ENCODE measurements around the gene KCNK16.
"Not testable (repeated sequence)": the region's sequence is repeated elsewhere in the genome, so short reads cannot be mapped to it uniquely, and the experiment has no call there.

The KCNK16 gene

DNA sequence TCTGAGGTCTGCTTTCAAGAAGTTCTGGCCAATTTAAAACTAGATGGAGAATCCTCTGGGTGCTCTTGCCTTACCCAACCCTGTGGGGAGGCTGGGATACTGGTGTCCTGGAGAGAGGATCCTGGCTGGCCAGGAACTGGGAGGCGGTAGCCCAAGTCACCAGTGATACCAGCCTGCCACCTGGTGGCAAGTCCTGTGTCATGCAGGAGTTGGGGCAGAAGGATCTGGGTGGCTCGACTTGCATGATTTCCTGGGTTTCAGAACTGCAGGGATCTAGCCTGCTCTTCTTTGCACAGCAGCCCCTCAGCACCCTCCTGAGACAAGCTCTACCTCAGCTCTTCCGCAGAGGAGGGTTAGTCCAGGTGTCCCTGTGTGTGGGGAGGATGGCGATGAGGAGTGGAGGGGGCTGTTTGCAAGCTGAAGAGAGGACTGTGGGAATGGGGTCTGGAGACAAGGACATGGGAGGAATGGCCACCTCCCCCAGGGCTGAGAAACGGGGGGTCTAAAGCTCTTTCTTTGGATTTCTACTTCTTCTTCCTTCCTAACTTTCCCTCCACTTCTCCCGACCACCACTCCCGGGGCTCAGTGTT, 12.5 kb downstream of the KCNK16 start:
- DNase-seq (ENCODE audit: low read depth) = peak; percentile 13

- no peak for DNase-seq (ENCODE audit: low read depth)
These were observed 15.0 kb downstream of the KCNK16 start for GRCh38 chr6:39307462-39307861.

GRCh38 chr6:39304951-39305350, 17.6 kb downstream of the KCNK16 start:
- no peak for DNase-seq (ENCODE audit: low read depth)

- DNase-seq (ENCODE audit: low read depth) = no peak
These were observed 18.9 kb downstream of the KCNK16 start for GRCh38 chr6:39303425-39304153.

GRCh38 chr6:39302669-39303424, 19.7 kb downstream of the KCNK16 start:
- peak; percentile 70 for DNase-seq (ENCODE audit: low read depth)

GRCh38 chr6:39302011-39302410, 20.5 kb downstream of the KCNK16 start:
- DNase-seq (ENCODE audit: low read depth) = no peak

DNA sequence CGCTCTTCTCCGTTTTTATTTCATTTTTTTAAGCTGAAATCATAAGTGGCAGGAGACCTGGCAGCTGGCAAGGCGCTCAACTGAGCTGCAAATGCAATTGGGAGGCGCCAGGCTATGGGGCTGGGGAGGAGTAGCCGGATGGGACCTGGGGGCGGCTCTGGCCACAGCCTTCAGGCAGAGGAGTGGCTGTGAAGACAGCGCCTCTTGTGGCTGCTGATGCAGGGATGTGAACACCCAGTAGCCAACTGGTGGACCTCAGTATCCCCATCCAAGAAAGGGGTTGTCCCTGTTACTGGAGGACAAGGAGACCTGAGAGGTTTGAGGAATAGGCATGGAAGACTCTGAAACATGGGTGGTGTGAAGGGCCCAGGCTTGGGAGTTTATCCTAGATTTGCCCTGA, 20.9 kb downstream of the KCNK16 start:
- no peak for DNase-seq (ENCODE audit: low read depth)

GRCh38 chr6:39300739-39301138, 21.8 kb downstream of the KCNK16 start:
- DNase-seq (ENCODE audit: low read depth) = no peak

- DNase-seq (ENCODE audit: low read depth) = no peak
These were observed 24.4 kb downstream of the KCNK16 start for GRCh38 chr6:39298061-39298460.

GRCh38 chr6:39296745-39297640, 25.5 kb downstream of the KCNK16 start:
- DNase-seq (ENCODE audit: low read depth) = no peak

- no peak for DNase-seq (ENCODE audit: low read depth)
These were observed 26.9 kb downstream of the KCNK16 start for GRCh38 chr6:39295611-39296011.

- DNase-seq (ENCODE audit: low read depth) = no peak
These were observed 27.6 kb downstream of the KCNK16 start for GRCh38 chr6:39294899-39295298.

- DNase-seq (ENCODE audit: low read depth) = no peak
These were observed 28.4 kb downstream of the KCNK16 start for GRCh38 chr6:39294133-39294532.

DNA sequence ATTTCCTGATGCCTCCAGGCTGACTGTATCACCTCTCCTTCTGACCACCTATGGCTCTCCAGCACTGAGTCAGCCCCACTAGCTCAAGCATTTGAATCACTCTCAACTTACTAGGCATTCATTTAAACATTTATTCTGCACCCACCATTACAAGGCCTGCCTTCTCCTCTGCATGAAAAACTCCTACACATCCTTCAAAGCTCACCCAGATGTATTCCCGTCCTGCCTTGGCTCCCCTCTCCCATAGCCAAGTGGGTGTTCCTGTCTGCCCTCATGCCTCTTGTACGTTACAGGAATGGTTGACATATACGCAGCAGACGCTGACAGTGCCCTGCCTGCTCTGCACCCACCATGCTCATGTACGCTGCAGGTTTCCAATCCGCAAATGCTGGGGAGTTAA, 29.9 kb downstream of the KCNK16 start:
- no peak for DNase-seq (ENCODE audit: low read depth)

DNA sequence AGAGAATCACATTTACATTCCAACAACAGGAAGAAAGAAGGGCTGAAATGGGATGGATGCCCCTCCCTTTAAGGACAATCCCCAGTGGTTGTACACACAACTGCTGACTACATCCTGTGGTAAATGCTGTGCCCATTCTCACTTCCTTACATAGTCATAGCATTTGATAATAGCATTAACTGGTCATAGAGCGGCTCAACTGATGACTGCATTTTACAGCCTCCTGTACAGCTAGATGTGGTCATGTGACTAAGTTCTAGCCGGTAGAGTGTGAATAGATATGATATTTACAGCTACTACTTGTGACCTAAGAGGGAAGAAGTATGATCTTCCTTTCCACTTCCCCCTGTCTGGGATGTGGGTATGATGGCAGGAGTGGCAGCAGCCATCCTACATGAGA, 33.0 kb downstream of the KCNK16 start:
- no peak for DNase-seq (ENCODE audit: low read depth)

DNA sequence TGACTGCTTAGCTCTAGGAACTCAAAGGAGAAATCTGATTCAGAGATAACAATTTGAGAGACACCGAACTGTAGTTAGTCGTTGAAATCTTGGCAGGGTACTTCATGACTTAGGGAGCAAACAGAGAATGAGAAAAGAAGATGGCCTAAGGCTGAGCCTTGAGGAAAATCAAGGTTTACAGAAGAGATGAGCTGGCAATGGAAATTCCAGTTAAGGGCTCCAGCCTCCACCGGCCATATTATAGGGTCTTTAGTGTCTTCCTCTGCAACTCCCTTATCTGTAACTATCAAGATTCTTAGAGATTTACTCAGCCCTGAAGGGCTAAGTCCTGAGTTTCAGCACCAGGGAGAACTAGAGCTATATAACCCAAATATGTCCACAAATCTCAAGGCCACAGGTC, 34.9 kb downstream of the KCNK16 start:
- no peak for DNase-seq (ENCODE audit: low read depth)

DNA sequence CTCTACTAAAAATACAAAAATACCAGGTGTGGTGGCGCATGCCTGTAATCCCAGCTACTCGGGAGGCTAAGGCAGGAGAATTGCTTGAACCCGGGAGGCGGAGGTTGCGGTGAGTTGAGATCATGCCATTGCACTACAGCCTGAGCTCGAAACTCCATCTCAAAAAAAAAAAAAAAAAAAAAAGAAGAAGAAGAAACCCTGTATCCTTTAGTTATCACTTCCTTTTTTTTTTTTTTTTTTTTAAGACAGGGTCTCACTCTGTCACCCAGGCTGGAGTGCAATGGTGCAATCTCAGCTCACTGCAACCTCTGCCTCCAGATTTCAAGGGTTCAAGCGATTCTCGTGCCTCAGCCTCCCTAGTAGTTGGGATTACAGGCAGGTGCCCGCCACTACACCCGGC, 35.9 kb downstream of the KCNK16 start:
- DNase-seq (ENCODE audit: low read depth) = not testable (repeated sequence)

GRCh38 chr6:39282774-39283173, 39.7 kb downstream of the KCNK16 start:
- no peak for DNase-seq (ENCODE audit: low read depth)

DNA sequence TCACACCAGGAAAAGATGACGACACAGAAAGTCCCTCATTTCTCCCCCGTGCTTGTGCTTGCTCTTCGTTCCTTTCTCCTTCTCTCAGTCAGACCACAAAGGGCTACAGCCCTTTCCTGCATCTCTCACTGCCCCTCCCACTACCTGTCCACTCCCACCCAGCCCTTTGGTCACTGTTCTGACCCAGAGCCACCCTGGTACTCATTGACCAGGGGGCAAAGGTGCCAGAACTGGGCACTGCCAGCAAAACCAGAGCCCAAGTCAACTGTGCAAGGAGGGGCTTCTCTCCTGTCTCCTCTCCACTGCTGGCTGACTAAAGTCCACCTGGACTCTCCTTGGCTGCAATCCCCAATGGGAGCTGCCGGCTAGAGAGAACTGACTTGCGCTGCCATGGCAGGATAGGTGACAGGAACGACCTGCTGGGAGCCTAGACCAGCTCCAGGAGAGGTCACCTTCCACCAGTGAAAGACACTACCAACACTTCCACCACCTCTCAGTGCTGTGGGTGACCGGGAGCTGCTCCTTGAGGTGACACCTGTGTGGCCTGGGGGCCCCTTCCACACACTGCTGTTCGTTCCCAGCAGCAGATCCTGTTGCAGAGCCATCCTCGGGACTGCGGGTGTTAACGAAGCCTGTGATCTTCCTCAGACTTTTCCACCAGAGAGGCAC, 41.1 kb downstream of the KCNK16 start:
- no peak for DNase-seq (ENCODE audit: low read depth)

DNA sequence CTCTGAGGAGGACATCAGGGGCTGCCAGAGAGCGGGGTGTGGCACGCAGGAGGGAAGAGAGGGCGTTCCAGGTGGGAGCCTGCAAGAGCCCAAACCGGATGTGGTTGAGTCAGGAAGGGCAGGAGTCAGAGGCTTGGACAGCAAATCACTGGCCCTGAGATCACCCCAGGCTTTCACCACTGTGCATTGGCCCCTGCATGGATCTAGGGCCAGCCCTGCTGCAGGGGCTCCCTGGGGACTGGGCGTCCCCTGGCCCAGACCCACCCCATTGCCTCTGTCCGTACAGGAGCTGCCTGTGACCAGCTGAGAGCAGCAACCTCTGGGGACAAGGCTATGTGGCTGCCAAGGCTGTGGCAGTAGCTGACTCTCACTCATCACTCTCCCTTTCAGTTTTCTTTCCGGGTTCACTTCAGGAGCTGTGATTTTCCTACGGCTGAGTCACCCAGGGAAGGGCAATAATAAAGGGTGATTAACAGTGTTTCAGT, 42.2 kb downstream of the KCNK16 start:
- no peak for DNase-seq (ENCODE audit: low read depth)

DNA sequence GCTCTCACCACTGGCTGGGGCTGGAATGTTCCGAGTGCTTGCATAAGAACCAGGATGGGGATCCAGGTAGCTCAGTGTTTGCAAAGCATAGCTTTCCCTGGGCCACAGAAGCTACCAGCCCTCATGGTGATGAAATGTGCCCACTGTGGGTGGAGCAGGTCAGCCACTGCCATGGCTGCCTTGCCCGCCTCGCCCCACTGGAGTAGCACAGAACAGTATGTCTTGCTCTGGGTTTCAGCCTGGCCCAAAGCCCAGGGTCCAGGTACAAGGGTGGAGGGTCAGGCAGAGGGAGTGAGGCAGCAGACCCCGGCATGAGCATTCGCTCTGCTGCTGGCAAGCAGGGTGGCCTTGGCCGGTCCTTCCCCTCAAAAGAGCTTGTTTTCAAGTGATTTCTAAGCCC, 43.0 kb downstream of the KCNK16 start:
- no peak for DNase-seq (ENCODE audit: low read depth)

Data from activated T-helper 9 cell treated with anti-CD3 and anti-CD28 coated beads, Interleukin-2, amount 50 U/mL, for 16 hours (primary cell).